Lower leg skin (tissue), 4 donors: ENCODE results near the gene BAHCC1. TPM values are rescaled to one million over a fixed set of nuclear protein-coding genes. Genes with fewer than 3 reads are reported as not detected.
A peak's percentile ranks its signal among the peaks of the same experiment; 100 is the strongest.

Experiments used
- DNase-seq, 2 donors: peaks; one replicate each; pipeline ENCODE4 v3.0.0-alpha.2; 2019; ENCODE audit warnings: low spot score in 2 of 2
- H3K4me3 ChIP-seq: fragments of 200-600 bp; sonication (generic); 2 replicates; pipeline ENCODE4 v1.5.1; 2017; ENCODE audit warnings: mild to moderate bottlenecking, low read depth; ENCODE audit not compliant: poor library complexity, severe bottlenecking
- POLR2A ChIP-seq, 2 donors: fragments of 450-650 bp; IDR thresholded peaks; one replicate each; pipeline ENCODE4 v1.6.1; 2016 to 2017; ENCODE audit warnings: antibody characterized with exemption in 2 of 2, mild to moderate bottlenecking in 1 of 2, moderate library complexity in 1 of 2
- WGBS, 2 donors: methylation state at CpG; one replicate each; pipeline ENCODE4 v1.1.5; 2018; 5-methylcytosine and 5-hydroxymethylcytosine counted together
- intact Hi-C: fragments of 100-400 bp; cut with DNase I; formaldehyde crosslinking; loops from one replicate; pipeline ENCODE4 v1.15.0; 2023; ENCODE audit warnings: low total_unique reads
- total RNA-seq, 4 donors: library from RNA; depleted of rRNA; stranded (reverse); fragments of >200 nt; gene quantifications; one replicate each; pipeline ENCODE4 v1.1.0, GENCODE V29; 2016
- TF ChIP-seq, protein P1 (sequence below), 3 donors: fragments of 450-650 bp; IDR thresholded peaks; one replicate each; pipeline ENCODE4 v1.5.1; 2016; ENCODE audit warnings: antibody characterized with exemption in 3 of 3, mild to moderate bottlenecking in 3 of 3, moderate library complexity in 2 of 3

BAHCC1 gene
- total RNA-seq, 4 donors from 2014 or later, result 4.1 to 14.2 (median 10.0) TPM

DNA sequence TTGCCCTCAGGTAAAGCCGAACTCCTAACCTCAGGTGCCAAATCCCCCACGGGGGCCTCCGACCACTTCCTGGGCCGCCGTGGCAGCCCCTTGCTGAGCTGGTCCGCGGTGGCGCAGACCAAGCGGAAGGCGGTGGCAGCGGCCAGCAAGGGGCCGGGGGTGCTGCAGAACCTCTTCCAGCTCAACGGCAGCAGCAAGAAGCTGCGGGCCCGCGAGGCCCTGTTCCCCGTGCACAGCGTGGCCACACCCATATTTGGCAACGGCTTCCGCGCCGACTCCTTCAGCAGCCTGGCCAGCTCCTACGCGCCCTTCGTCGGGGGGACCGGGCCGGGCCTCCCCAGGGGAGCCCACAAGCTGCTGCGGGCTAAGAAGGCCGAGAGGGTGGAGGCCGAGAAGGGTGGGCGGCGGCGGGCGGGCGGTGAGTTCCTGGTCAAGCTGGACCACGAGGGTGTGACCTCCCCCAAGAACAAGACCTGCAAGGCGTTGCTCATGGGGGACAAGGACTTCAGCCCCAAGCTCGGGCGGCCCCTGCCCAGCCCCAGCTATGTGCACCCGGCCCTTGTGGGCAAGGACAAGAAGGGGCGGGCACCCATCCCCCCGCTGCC, 65.7 kb downstream of the BAHCC1 start:
- intact Hi-C loops, result no loop called here
- TF ChIP-seq, protein P1, sequence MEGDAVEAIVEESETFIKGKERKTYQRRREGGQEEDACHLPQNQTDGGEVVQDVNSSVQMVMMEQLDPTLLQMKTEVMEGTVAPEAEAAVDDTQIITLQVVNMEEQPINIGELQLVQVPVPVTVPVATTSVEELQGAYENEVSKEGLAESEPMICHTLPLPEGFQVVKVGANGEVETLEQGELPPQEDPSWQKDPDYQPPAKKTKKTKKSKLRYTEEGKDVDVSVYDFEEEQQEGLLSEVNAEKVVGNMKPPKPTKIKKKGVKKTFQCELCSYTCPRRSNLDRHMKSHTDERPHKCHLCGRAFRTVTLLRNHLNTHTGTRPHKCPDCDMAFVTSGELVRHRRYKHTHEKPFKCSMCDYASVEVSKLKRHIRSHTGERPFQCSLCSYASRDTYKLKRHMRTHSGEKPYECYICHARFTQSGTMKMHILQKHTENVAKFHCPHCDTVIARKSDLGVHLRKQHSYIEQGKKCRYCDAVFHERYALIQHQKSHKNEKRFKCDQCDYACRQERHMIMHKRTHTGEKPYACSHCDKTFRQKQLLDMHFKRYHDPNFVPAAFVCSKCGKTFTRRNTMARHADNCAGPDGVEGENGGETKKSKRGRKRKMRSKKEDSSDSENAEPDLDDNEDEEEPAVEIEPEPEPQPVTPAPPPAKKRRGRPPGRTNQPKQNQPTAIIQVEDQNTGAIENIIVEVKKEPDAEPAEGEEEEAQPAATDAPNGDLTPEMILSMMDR (IDR thresholded peaks at IDR 0.05), result no peak
- TF ChIP-seq POLR2A (IDR thresholded peaks at IDR 0.05), result no peak

GRCh38 chr17:81461607-81462500, 66.6 kb downstream of the BAHCC1 start:
- H3K4me3 ChIP-seq, result no peak overlapping the region
- TF ChIP-seq, protein P1 (IDR thresholded peaks at IDR 0.05), result no peak
- TF ChIP-seq POLR2A (IDR thresholded peaks at IDR 0.05), result no peak
- 91 to 93% methylated on average over 46 to 50 of the region's 50 CpGs for WGBS, 2 donors
- DNase-seq, result no peak
- intact Hi-C loops, result no loop called here

More for the DNA sequence above, 65.7 kb downstream of the BAHCC1 start:
- DNase-seq, result peak in 1 of 2 donors; percentile 49
- 50 to 60% methylated on average over 41 to 43 of the region's 43 CpGs for WGBS, 2 donors
- no peak overlapping the region for H3K4me3 ChIP-seq

GRCh38 chr17:81462506-81463125, 67.4 kb downstream of the BAHCC1 start:
- H3K4me3 ChIP-seq, result no peak overlapping the region
- intact Hi-C loops, result no loop called here
- 95 to 97% methylated on average over 25 to 28 of the region's 33 CpGs for WGBS, 2 donors
- no peak for TF ChIP-seq POLR2A (IDR thresholded peaks at IDR 0.05)
- TF ChIP-seq, protein P1 (IDR thresholded peaks at IDR 0.05), result no peak
- DNase-seq, result no peak

- TF ChIP-seq POLR2A (IDR thresholded peaks at IDR 0.05), result no peak
- TF ChIP-seq, protein P1 (IDR thresholded peaks at IDR 0.05), result no peak
- no peak for DNase-seq
- H3K4me3 ChIP-seq, result no peak overlapping the region
- intact Hi-C loops, result no loop called here
- 94 to 97% methylated on average over 27 to 32 of the region's 32 CpGs for WGBS, 2 donors
Observed at GRCh38 chr17:81463506-81463905, 68.2 kb downstream of the BAHCC1 start.

DNA sequence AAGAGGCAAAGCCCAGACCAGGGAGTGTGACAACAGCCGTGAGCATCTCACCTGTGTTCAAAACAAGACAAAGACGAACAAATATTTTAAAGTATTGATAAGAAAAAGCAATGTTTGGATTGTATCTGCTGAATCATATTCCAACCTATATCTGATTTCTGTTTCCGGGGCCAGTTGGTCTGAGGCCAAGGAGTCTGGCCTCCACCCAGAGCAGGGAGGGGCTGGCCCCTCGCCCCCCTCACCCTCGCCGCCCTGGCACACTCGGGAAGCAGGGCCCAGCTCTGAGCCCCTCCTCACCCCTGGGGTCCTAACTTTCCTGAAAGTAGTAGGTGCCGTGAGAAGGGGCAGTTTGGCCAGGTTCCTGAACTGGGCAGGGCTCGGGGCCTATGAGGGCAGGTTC, 69.3 kb downstream of the BAHCC1 start:
- no peak for DNase-seq
- no peak overlapping the region for H3K4me3 ChIP-seq
- 76 to 80% methylated on average over 9 of the region's 9 CpGs for WGBS, 2 donors
- intact Hi-C loops, result no loop called here
- TF ChIP-seq, protein P1 (IDR thresholded peaks at IDR 0.05), result no peak
- TF ChIP-seq POLR2A (IDR thresholded peaks at IDR 0.05), result no peak
